Measurements from ENCODE around the gene CRTAC1.

DNA sequence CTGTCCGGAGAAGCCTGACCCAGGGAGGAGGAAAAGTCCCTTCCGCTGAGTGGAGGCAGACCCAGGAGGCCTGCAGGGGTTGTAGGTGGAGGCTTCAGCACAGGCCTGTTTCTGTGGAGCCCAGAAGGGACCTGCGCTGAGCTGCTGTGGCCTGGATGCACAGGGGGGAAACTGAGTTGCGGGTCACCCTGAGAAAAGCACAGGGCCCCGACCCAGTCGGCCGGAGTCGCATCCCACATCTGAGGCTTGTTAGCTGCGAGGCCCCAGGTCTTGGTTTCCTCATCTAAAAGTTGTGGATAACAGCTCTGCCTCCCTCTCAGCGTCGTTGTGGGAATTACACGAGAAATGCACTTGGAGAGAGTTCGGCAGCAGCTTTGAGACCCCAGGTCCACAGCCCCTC, 104.4 kb downstream of the CRTAC1 start:
- TF ChIP-seq, protein P1, sequence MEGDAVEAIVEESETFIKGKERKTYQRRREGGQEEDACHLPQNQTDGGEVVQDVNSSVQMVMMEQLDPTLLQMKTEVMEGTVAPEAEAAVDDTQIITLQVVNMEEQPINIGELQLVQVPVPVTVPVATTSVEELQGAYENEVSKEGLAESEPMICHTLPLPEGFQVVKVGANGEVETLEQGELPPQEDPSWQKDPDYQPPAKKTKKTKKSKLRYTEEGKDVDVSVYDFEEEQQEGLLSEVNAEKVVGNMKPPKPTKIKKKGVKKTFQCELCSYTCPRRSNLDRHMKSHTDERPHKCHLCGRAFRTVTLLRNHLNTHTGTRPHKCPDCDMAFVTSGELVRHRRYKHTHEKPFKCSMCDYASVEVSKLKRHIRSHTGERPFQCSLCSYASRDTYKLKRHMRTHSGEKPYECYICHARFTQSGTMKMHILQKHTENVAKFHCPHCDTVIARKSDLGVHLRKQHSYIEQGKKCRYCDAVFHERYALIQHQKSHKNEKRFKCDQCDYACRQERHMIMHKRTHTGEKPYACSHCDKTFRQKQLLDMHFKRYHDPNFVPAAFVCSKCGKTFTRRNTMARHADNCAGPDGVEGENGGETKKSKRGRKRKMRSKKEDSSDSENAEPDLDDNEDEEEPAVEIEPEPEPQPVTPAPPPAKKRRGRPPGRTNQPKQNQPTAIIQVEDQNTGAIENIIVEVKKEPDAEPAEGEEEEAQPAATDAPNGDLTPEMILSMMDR (IDR thresholded peaks at IDR 0.05; ENCODE audit: insufficient read depth, low read depth, low read length) = no peak
- TF ChIP-seq EZH2 (IDR thresholded peaks at IDR 0.05; ENCODE audit: insufficient read depth, low read length) = no peak

Data from astrocyte (in vitro differentiated cells and primary cell).